Fibroblast of lung (primary cell): Measurements from ENCODE around the gene CNN3.

Experiments used
- EZH2 ChIP-seq: IDR thresholded peaks from 2 replicates; pipeline ENCODE4 v1.5.1; 2012; ENCODE audit warnings: low read length, control low read depth, mild to moderate bottlenecking; ENCODE audit errors: missing control alignments
- TF ChIP-seq, protein P1 (sequence below), 2 donors: IDR thresholded peaks in 1 of 2; conservative IDR thresholded peaks in 1 of 2; 1 replicate in 1 of 2; 2 replicates in 1 of 2; pipeline ENCODE4 v1.5.1; 2011 to 2012; ENCODE audit warnings: low read length in 2 of 2, control low read depth in 1 of 2, inconsistent platforms in 1 of 2, low read depth in 1 of 2, mild to moderate bottlenecking in 1 of 2

DNA sequence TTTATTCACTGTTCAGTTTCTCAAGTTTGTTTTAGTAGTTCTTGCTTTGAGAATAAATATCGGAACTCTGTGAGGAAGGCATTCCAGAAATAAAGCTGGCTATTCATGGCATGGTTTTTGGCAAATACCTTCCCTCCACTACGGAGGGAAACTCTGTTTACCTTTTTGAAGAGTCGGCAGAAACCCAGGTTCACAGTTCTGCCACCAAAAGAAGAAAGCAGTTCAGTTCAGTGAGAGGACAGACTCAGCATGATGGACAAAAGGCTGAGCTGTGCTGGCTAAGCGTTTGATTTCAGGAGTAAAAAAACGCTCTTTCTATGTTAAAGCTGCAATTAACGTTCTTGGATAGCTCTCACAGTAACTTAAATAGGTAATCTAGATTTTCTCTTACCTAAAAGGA, 42.4 kb downstream of the CNN3 start:
- TF ChIP-seq, protein P1, sequence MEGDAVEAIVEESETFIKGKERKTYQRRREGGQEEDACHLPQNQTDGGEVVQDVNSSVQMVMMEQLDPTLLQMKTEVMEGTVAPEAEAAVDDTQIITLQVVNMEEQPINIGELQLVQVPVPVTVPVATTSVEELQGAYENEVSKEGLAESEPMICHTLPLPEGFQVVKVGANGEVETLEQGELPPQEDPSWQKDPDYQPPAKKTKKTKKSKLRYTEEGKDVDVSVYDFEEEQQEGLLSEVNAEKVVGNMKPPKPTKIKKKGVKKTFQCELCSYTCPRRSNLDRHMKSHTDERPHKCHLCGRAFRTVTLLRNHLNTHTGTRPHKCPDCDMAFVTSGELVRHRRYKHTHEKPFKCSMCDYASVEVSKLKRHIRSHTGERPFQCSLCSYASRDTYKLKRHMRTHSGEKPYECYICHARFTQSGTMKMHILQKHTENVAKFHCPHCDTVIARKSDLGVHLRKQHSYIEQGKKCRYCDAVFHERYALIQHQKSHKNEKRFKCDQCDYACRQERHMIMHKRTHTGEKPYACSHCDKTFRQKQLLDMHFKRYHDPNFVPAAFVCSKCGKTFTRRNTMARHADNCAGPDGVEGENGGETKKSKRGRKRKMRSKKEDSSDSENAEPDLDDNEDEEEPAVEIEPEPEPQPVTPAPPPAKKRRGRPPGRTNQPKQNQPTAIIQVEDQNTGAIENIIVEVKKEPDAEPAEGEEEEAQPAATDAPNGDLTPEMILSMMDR (conservative IDR thresholded peaks at IDR 0.05 in 1 of 2, IDR thresholded peaks at IDR 0.05 in 1 of 2; ENCODE audit: low read depth in 1 of 2, low read length in 2 of 2): no peak
- TF ChIP-seq EZH2: no peak
